NK-92 treated with Interleukin-12 subunit alpha and Interleukin-12 subunit beta, amount 100 ng/mL, for 24 hours (cell line): ENCODE measurements around the gene KCNK15.

Experiments
- DNase-seq: peaks from one replicate; lab custom pipeline; 2025; lab: John Stamatoyannopoulos, UW

The KCNK15 gene

GRCh38 chr20:44788706-44789456 lies 43.2 kb downstream of the KCNK15 start:
- DNase-seq, result no peak

- DNase-seq, result no peak
Observed at GRCh38 chr20:44790638-44791393, 45.2 kb downstream of the KCNK15 start.

- no peak for DNase-seq
Observed at GRCh38 chr20:44792796-44793195, 47.1 kb downstream of the KCNK15 start.

- DNase-seq, result no peak
Observed at GRCh38 chr20:44795836-44796235, 50.2 kb downstream of the KCNK15 start.

GRCh38 chr20:44796311-44796710 lies 50.6 kb downstream of the KCNK15 start:
- no peak for DNase-seq

- no peak for DNase-seq
Observed at GRCh38 chr20:44796758-44797457, 51.2 kb downstream of the KCNK15 start.

- no peak for DNase-seq
Observed at GRCh38 chr20:44799691-44800090, 54.0 kb downstream of the KCNK15 start.

- DNase-seq, result no peak
Observed at GRCh38 chr20:44800391-44801046, 54.9 kb downstream of the KCNK15 start.
